ENCODE results near the gene ANKRD39. TPM values are rescaled to one million over a fixed set of nuclear protein-coding genes. Genes with fewer than 3 reads are reported as not detected.
A peak's percentile ranks its signal among the peaks of the same experiment; 100 is the strongest.

The ANKRD39 gene
- total and polyA plus RNA-seq, 2 of the 4 experiments (the other 2 are of a cell fraction): 12.5 to 17.0 TPM

DNA sequence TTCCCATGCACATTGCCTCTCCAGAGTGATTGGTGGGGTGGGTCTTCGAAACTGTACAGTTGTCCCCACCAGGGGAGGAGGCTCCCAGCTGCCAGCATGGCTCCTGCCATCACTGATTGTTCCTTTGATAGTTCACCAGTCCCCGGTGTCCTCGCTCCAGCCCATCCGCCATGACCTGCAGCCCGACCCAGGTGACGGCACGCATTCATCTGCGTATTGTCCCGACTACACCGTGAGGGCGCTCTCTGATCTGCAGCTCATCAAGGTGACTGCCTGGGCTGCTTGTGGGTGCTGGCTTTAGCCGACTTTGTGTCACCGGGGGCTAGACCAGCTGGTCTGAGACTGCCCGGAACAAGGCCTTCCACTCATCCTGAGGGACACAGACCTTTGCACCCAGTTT lies 29.4 kb downstream of the ANKRD39 start:
- no peak overlapping the region for H2BK15ac ChIP-seq (ENCODE audit: low read depth, low read length)
- no peak overlapping the region for H2AK5ac ChIP-seq (ENCODE audit: low read depth, low read length)
- ATAC-seq (ENCODE audit: low read depth): no peak
- H3K9me1 ChIP-seq (ENCODE audit: insufficient read depth, low read length): peaks cover 20% of the 10 kb centered on the region; the same call in 1 of the 2 replicates
- no peak overlapping the region for H3K4me3 ChIP-seq (ENCODE audit: insufficient read depth, low read depth, low read length)
- peaks cover 16% of the 10 kb centered on the region; the same call in 1 of the 2 replicates for H3K4me1 ChIP-seq (ENCODE audit: control insufficient read depth, insufficient read depth, low read length)
- H2AFZ ChIP-seq (replicated peaks; ENCODE audit: low read length, poor library complexity): no peak overlapping the region
- H2BK5ac ChIP-seq (ENCODE audit: low read depth, low read length, poor library complexity, severe bottlenecking): no peak overlapping the region
- intact Hi-C loops (cut with micrococcal nuclease): no loop called here
- no peak overlapping the region for H4K5ac ChIP-seq (ENCODE audit: low read depth, low read length)
- no peak for TF ChIP-seq NFE2L2 (IDR thresholded peaks at IDR 0.05; ENCODE audit: low read depth, low read length)
- TF ChIP-seq SMC3 (IDR thresholded peaks at IDR 0.05; ENCODE audit: low read depth, low read length): no peak
- TF ChIP-seq CHD1 (IDR thresholded peaks at IDR 0.05; ENCODE audit: low read depth, low read length): no peak
- TF ChIP-seq CEBPB (IDR thresholded peaks at IDR 0.05; ENCODE audit: low read depth, low read length): no peak
- no peak overlapping the region for H3K27ac ChIP-seq (ENCODE audit: insufficient read depth, low read length)
- peaks cover 29% of the 10 kb centered on the region for H3K36me3 ChIP-seq (ENCODE audit: control insufficient read depth, insufficient read depth, low read length)
- no peak overlapping the region for H2BK20ac ChIP-seq (ENCODE audit: low read depth, low read length)
- CTCF ChIA-PET: no interaction called here
- no peaks in the 10 kb centered on the region for H3K9me3 ChIP-seq (ENCODE audit: control insufficient read depth, insufficient read depth, low read length)
- POLR2A ChIA-PET (ENCODE audit: unreplicated experiment): no interaction called here
- H3K18ac ChIP-seq (ENCODE audit: low read depth, low read length): no peak overlapping the region
- no peaks in the 10 kb centered on the region for H3K27me3 ChIP-seq (ENCODE audit: control insufficient read depth, insufficient read depth, low read length)
- no peak overlapping the region for H3K4ac ChIP-seq (ENCODE audit: low read depth, low read length)
- dilution Hi-C loops (cut with HindIII; ENCODE audit: low sequenced_read_pairs, unreplicated experiment): no loop called here
- DNase-seq: no peak
- H2AK9ac ChIP-seq (replicated peaks; ENCODE audit: low read depth, low read length, poor library complexity): peak overlapping the region; percentile 26
- no peak overlapping the region for H3K23ac ChIP-seq (ENCODE audit: low read depth, low read length)
- in situ Hi-C loops (cut with MboI; ENCODE audit: low sequenced_read_pairs): no loop called here
- no peak overlapping the region for H2BK120ac ChIP-seq (ENCODE audit: low read depth, low read length)
- 88% methylated on average over 11 of the region's 14 CpGs; no CpG with 5 or more reads in 1 of the 2 experiments for WGBS, 2 experiments (ENCODE audit: extremely low coverage in 2 of 2, insufficient read length in 1 of 2)
- H4K8ac ChIP-seq (ENCODE audit: low read depth in 2 of 2, low read length in 2 of 2): no peak overlapping the region
- no peak overlapping the region for H3K4me2 ChIP-seq (ENCODE audit: low read depth, low read length)
- no TSS peak for BruUV-seq (replicated peaks)
- no peak overlapping the region for H3K56ac ChIP-seq (ENCODE audit: extremely low read depth, insufficient read depth, low read length)
- no peak overlapping the region for H3K9ac ChIP-seq (ENCODE audit: low read depth, low read length)
- H3K14ac ChIP-seq (replicated peaks; ENCODE audit: low read depth, low read length): no peak overlapping the region
- peaks cover 7 to 15% of the 10 kb centered on the region in 2 experiments for H3K79me1 ChIP-seq (ENCODE audit: low read depth in 1 of 2, low read length in 2 of 2)
- peaks cover 13% of the 10 kb centered on the region; the same call in 1 of the 2 replicates for H4K20me1 ChIP-seq (ENCODE audit: insufficient read depth, low read length)
- no peak overlapping the region for H4K91ac ChIP-seq (ENCODE audit: insufficient read depth, low read depth, low read length)

Data from IMR-90 (cell line).